ENCODE measurements around the gene ZMAT3.
A peak's percentile ranks its signal among the peaks of the same experiment; 100 is the strongest.
"Not testable (repeated sequence)": the region's sequence is repeated elsewhere in the genome, so short reads cannot be mapped to it uniquely, and the experiment has no call there.

The ZMAT3 gene, protein sequence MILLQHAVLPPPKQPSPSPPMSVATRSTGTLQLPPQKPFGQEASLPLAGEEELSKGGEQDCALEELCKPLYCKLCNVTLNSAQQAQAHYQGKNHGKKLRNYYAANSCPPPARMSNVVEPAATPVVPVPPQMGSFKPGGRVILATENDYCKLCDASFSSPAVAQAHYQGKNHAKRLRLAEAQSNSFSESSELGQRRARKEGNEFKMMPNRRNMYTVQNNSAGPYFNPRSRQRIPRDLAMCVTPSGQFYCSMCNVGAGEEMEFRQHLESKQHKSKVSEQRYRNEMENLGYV

DNA sequence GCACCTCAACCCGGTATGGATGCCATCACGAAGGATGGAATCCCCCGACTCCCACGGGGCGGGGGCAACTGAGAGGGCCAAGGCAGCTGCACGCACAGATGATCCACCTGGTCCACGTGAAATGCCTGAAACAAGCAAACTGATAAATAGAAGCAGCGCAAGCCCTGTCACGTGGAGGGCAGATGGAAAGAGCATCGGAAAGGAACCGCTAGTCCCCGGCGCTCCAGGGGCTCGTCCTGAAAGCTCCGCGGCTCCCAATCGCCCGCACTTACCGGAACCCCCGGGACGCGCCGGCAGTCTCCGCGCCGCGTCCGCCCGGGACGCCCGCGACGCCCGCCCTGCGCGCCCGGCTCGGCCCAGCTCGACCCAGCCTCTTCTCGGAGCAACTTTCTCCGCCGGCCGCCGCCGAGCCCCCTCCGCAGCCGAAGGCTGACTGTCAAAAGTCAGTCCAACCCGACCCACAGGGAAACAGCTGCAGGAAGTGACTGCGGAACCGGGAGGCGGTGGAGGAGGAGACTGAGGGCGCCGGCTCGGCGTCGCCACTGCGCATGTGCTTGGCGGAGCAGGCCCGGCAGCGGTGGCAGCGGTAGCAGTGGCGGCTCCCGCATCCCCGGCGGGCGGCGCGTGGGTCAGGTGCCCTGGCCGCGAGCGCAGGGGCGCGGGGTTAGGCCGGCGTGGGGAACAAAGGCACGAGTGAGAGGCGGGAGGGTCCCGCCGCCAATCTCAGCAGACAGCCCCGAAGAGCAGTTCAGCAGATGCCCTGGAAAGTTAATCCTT, at the start of gene ZMAT3:
Gene ZMAT3, minus strand, starts transcription at position 487 of the 777 bp plus-strand sequence. CDS start 4,057 bp downstream, outside the sequence.
- H3K4me3 ChIP-seq = peak within 1 kb of the TSS; percentile 89
- peak within 1 kb of the TSS; percentile 78 to 94 for H3K27ac ChIP-seq
- TF ChIP-seq, protein P1, sequence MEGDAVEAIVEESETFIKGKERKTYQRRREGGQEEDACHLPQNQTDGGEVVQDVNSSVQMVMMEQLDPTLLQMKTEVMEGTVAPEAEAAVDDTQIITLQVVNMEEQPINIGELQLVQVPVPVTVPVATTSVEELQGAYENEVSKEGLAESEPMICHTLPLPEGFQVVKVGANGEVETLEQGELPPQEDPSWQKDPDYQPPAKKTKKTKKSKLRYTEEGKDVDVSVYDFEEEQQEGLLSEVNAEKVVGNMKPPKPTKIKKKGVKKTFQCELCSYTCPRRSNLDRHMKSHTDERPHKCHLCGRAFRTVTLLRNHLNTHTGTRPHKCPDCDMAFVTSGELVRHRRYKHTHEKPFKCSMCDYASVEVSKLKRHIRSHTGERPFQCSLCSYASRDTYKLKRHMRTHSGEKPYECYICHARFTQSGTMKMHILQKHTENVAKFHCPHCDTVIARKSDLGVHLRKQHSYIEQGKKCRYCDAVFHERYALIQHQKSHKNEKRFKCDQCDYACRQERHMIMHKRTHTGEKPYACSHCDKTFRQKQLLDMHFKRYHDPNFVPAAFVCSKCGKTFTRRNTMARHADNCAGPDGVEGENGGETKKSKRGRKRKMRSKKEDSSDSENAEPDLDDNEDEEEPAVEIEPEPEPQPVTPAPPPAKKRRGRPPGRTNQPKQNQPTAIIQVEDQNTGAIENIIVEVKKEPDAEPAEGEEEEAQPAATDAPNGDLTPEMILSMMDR (IDR thresholded peaks at IDR 0.05) = no peak
- peak; percentile 89 for DNase-seq (ENCODE audit: low spot score)

DNA sequence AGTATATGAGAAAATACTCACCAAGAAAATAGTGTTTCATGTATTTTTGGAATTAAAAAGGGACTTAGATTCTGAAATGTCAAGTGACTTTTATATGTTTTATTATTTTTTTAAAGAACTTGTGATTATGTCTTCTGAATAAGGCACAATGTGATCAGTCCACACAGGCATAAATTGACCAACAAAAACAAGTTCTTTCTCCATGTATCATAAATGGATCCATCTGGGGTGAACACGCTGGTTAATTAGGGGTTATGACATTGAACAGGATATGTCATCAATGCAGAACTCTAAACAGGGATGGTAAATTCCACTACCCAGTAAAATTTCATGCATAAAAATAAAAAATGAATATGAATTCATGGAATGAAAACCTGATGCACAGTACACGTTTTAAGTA, 45.2 kb upstream of the ZMAT3 start:
- Histone ChIP-seq H3K27ac (no peak overlapping the region), H3K4me3 (no peak overlapping the region)
- DNase-seq (ENCODE audit: low spot score) = no peak
- TF ChIP-seq, protein P1 (IDR thresholded peaks at IDR 0.05) = no peak

DNA sequence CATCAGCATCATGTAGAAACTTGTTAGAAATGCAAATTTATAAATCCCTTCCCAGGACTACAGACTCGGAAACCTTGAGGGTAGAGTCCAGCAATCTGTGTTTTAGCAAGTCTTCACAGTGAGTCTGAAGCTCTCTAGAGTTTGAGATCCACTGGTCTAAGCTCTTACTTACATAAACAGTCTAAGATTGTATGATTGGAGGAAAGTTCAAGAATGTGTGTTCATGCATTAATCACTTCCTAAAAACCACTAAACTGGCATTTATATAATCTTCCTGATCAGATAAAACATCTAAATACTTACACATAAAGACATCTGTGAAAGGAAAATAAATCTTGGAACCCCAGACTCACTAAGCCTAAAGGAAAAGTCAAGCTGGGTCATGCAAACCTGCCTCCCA, 43.8 kb upstream of the ZMAT3 start:
- not testable (repeated sequence) for DNase-seq (ENCODE audit: low spot score); H3K4me3 ChIP-seq; H3K27ac ChIP-seq

DNA sequence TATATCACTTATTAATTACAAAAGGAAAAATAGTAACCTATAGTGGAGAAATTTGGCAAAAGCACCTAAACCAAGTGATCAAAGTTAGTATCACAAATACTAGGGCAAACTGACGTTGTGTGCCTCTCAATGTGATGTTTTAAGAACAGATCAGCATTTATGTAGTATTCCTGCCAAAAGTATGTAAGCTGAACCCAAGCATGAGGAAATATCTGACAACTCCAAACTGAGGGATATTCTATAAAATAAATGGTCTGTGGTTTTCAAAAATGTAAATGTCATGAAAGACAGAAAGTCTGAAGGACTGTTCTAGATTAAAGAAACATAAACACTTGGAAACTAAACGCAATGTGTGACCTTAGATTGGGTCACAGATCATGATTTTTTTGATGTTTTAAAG, 42.3 kb upstream of the ZMAT3 start:
- TF ChIP-seq, protein P1 (IDR thresholded peaks at IDR 0.05) = no peak
- DNase-seq (ENCODE audit: low spot score) = no peak
- H3K27ac ChIP-seq = no peak overlapping the region
- H3K4me3 ChIP-seq = no peak overlapping the region

DNA sequence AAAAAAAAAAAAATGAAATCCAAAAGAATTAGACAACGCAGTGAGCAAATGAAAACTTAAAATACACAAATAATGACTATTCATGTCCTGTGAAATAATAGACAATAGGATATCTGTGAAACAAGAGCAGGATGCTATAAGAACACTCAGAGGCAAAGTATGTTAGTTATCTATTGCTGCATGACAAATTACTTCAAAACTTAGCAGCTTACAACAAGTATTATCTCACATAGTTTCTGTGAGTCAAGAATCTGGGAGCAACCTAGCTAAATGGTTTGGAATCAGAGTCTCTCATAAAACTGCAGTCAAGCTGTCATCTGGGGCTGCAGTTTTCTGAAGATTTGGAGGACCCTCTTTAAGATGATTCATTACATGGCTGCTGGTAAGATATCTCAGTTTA, 36.5 kb upstream of the ZMAT3 start:
- DNase-seq (ENCODE audit: low spot score) = no peak
- TF ChIP-seq, protein P1 (IDR thresholded peaks at IDR 0.05) = no peak
- no peak overlapping the region for H3K4me3 ChIP-seq
- no peak overlapping the region for H3K27ac ChIP-seq

DNA sequence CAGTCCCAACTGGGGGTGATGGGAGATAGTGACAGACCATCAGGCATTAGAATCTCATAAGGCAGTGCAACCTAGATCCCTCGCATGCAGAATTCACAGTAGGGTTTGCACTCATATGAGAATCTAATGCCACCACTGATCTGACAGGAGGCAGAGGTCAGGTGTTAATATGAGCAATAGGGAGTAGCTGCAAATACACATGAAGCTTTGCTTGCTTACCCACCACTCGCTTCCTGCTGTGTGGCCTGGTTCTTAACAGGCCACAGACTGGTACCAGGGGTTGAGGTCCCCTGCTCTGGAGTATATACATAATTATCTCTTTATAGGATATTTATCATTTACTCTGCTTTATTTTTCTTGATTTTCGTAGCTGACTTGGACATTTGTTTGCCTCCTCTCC, 36.0 kb upstream of the ZMAT3 start:
- Histone ChIP-seq H3K4me3 (no peak overlapping the region), H3K27ac (no peak overlapping the region)
- TF ChIP-seq, protein P1 (IDR thresholded peaks at IDR 0.05) = no peak
- no peak for DNase-seq (ENCODE audit: low spot score)

DNA sequence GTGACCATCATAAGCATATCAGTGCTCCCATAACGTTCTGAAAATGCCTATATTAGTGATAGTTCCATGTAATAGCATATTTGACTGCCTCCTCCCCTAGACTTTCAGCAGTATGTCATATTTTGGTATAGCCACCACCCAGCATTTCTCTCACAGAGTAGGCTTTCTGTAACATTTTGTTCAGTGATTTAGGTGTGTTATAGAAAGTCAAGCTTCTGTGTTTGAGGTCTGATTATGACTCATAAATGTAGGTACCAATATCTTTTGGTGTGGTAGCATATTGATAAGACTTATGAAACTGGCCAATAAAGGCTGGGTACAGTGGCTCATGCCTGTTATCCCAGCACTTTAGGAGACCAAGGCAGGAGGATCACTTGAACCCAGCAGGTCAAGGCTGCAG, 34.3 kb upstream of the ZMAT3 start:
- H3K27ac ChIP-seq = no peak overlapping the region
- TF ChIP-seq, protein P1 (IDR thresholded peaks at IDR 0.05) = no peak
- H3K4me3 ChIP-seq = no peak overlapping the region
- no peak for DNase-seq (ENCODE audit: low spot score)
